SK-N-MC (cell line): ENCODE measurements around the gene C1orf50.

ENCODE experiments used
- EZH2 ChIP-seq: fragments of 200-600 bp; sonication (generic); IDR thresholded peaks from one replicate; pipeline ENCODE4 v1.6.1; 2017; ENCODE audit warnings: antibody characterized with exemption
- POLR2AphosphoS5 ChIP-seq: IDR thresholded peaks from 2 replicates; pipeline ENCODE4 v1.6.1; 2012; ENCODE audit warnings: mild to moderate bottlenecking, low read depth, low read length, borderline replicate concordance

GRCh38 chr1:42762269-42762668 is 4.8 kb upstream of the C1orf50 start:
- no peak for TF ChIP-seq POLR2AphosphoS5
- TF ChIP-seq EZH2, result no peak
